CD4-positive, alpha-beta T cell treated with Interleukin-4 for 1 hour (primary cell): ENCODE data around the gene SAC3D1.

Experiments
- DNase-seq, 2 donors: peaks; one replicate each; pipeline ENCODE4 v3.0.0-alpha.2; 2020 to 2022

Gene SAC3D1

DNA sequence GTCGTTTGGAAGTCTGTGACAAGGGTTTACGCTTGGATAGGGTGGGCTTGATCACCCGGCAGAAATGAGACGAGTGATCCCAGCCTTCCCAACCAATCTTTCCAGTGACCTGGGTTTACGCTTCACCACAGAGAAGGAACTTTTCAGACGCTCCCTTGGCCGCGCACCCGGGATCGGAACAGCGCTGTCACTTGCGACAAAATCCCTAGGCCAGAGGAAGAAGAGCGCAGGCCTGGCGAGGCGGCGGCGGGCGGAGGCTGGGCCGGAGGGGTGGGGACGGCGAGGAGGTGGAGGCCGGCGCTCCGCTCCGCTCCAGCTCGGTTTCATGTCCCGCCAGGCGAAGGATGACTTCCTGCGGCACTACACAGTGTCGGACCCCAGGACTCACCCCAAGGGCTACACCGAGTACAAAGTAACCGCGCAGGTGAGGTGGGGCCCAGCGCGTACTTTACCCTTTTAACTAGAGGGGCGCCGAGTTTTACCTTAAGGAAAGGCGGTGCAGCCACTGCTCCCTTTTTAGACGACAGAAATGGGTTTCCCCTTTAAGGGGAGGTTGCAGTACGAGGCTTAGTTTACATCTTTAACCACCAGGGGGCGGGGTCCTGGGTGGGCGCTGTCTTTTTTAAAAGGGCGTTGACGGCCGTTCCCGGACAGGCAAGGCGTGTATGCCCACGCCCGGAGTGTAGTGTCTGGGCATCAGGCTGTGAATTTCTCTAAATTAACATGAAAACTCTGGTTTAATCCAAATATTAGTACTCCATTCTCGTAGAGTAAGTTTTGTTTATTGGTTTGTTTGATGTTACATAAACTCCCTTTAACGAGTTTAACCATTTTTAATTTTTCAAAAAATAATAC lies 13.6 kb upstream of the SAC3D1 start, which contains the start of gene SNX15:
SNX15 (plus strand) TSS at position 227 of the 855 bp plus-strand sequence; CDS start at position 326, 99 bp downstream.
- peak; percentile 92 to 96 for DNase-seq

DNA sequence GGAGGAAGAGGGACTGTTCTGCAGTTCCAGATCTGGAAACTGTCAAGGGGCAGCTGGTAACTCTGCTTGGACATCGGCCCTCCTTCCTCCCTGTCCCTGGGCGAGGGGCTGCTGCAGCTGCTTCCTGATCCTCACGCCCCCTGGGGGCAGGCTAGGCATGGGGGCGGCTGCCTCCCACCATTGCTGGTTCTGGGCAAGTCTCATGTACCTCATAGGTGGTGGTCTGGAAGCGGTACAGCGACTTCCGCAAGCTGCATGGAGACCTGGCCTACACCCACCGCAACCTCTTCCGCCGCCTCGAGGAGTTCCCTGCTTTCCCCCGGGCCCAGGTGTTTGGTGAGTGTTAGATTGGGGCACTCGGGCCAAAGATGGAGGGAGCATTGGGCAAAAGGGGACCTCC lies 8.8 kb upstream of the SAC3D1 start:
- DNase-seq: no peak

DNA sequence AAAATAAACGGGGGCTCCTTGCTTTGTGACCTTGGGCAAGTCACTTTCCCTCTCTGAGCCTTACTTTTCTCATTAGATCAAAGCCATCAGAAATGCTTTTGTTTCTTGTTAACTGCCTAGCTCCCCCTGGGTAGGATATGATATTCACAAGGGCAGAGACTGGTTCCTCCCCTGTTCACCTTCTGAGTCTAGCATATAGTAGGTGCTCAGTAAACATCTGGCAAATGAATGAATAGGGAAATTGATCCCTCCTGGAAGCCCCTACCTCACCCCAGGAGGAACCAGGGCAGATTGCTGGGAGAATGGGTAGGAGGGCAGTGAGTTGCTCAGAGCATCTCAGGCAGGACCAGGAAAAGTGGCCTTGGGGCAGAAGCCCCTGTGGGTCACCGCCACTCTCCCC lies 6.6 kb upstream of the SAC3D1 start:
- no peak for DNase-seq

DNA sequence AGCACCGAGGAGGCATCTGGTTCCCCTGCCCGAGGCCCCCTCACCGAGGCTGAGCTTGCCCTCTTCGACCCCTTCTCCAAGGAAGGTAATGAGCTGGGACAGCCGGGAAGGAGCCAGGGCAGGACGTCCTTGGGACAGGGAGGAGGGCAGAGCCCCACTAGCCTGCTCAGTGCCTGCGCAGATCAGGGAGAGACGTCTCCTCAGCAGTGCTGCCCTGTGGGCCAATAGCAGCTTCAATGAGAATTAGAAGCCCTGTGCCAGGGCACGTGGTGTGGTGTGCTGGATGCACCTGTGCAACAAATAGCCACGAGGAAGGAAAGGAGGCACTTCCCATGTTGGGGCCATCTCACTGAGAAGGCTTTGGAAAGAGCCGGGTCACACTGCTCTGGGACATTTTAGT lies 5.4 kb upstream of the SAC3D1 start:
- DNase-seq: no peak

DNA sequence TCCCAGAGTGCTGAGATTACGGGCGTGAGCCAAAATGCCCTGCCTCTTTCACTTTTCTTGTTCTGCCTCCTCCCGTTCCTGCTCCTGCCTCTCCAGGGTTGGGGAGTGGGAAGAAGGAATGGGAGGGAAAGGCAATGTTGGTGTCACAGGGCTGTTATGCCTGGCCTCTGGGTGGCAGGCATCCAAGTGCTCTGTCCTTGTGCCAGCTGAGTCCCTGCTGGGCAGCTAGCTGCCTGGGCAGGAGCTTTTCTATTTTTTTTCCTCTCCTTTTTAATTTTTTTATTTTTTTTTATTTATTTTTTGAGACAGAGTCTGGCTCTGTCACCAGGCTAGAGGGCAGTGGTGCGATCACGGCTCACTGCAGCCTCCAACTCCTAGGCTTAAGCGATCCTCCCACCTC lies 4.1 kb upstream of the SAC3D1 start:
- no peak for DNase-seq

- DNase-seq: no peak
These were observed 527 bp upstream of the SAC3D1 start for GRCh38 chr11:65040520-65040846.

GRCh38 chr11:65042891-65043290 lies 1.9 kb downstream of the SAC3D1 start:
- no peak for DNase-seq

GRCh38 chr11:65043881-65044501 lies 3.0 kb downstream of the SAC3D1 start:
- DNase-seq: peak in 1 of 2 donors; percentile 37

- no peak for DNase-seq
These were observed 4.1 kb downstream of the SAC3D1 start for GRCh38 chr11:65045061-65045460.

DNA sequence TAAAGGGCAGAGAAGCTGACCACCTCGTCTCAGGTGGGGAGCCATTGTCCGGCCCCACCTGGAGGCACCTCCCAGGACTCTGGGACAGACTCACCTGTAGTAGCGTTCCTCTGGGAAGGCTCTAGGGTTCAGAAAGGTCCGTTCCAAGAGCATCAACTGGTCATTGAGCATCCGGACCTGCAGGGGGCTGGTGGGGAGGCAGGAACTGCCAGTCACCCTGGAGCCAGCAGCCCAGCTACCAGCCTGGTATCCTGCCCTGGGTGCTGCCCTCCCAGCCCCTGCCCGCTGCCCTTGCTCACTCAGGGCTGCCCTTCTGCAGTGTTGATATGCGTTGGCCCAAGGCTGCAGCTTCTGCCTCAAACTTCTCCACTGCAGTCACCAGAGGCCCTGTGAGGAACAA lies 4.7 kb downstream of the SAC3D1 start:
- no peak for DNase-seq

- peak in 1 of 2 donors; percentile 21 for DNase-seq
These were observed 6.8 kb downstream of the SAC3D1 start for GRCh38 chr11:65047581-65048422.

GRCh38 chr11:65051398-65051858 lies 10.4 kb downstream of the SAC3D1 start:
- no peak for DNase-seq

DNA sequence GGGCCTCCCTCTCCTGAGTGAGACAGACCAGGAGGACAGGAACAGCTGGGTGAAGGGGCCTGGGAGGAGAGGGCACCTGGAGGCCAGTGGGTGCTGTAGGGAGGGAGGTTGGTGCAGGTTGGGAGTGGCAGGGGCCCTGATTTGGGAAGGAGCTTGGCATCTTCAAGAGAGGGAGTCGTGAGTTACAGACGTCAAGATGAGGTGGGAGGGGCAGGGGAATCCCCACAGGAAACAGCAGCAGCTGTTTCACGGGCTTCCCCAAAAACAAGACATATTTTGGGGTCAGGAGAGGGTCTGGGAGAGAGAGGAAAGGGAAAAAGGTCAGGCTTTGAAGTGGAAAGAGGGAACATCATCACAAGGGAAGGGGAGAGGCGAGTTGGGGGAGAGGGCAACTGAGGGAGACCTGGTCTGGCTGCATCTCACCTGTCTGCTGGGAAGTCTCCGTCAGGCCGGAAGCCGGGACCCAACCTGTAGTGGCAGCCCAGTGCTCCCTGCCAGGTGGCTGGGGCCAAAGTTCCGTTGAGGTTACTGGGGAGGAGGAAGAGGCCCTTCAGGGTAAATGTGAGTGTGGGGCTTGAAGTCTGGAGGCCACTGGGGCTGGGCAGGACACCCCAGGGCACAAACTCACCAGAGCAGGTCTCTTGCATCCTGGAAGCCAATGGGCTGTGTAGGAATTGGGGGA lies 13.0 kb downstream of the SAC3D1 start:
- peak; percentile 20 to 38 for DNase-seq

- no peak for DNase-seq
These were observed 14.5 kb downstream of the SAC3D1 start for GRCh38 chr11:65055538-65055937.

GRCh38 chr11:65056999-65057398 lies 16.0 kb downstream of the SAC3D1 start:
- no peak for DNase-seq

DNA sequence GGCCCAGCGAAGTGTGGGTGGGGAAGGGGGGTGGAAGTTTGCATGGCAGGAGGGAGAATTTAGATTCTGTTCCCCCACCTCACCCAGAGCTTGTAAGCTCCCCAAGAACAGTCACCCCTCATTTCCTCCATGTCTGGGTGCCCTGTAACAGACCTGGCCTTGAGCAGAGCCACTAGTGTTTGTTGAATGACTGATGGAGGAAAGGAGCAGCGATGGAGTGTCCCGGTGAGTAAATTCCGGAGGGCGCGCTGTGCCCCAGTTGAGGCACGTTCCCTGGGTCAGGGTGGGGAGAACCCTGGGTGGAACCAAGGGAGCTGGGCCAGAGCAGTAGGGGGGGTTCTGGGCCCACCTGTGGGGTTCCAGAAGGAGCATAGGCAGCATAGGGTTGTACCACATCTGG lies 16.5 kb downstream of the SAC3D1 start:
- no peak for DNase-seq

DNA sequence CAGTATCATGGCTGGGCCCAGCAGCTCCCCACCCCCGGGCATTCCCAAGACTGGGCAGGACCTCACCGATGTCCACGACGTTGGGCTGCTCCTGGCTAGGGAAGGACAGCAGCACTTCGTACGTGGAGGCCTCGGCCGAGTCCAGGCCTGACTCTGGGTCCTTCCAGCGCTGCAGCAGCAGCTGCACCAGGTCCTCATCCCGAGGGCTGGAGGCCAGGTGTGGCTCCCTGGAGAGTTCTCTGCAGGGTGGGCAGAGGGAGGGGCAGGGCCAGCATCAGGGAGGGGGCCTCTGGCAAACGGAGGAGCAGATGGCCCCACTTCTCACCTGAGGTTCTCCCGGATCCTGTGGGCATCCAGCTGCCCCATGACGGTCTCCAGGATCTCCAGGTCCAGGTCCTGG lies 17.0 kb downstream of the SAC3D1 start:
- DNase-seq: no peak

DNA sequence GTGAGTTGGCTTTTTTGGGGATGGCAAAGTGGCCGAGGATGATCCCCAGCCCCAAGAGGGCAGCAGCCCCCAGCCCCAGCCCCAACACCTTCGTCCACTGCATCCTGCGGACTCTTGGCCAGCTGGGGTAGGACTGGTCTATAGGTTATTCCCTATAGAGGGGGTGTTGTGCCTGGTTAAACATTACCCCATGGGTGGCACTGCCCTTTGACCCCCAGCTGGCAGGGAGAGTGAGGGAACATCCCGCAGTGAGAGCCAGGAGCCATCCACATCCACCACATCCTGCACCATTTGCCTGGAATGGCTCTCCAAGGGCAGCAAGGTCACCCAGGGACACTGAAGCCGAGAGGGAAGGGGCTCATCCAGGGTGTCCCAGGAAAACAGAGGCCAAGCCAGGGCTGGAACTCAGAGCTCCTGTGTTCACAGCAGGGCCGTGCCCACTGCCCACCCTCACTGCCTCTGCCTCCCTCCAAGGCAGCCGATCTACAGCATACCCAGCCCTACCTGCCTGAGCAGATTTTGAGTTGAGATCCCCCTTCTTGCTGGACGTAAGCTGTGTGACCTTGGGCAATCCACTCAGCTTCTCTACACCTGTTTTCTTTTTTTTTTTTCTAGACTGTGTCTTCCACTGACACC lies 17.5 kb downstream of the SAC3D1 start, which contains the start of gene NAALADL1:
NAALADL1 (minus strand) TSS at position 135 of the 636 bp plus-strand sequence; CDS start at position 103, 32 bp downstream.
- DNase-seq: no peak

DNA sequence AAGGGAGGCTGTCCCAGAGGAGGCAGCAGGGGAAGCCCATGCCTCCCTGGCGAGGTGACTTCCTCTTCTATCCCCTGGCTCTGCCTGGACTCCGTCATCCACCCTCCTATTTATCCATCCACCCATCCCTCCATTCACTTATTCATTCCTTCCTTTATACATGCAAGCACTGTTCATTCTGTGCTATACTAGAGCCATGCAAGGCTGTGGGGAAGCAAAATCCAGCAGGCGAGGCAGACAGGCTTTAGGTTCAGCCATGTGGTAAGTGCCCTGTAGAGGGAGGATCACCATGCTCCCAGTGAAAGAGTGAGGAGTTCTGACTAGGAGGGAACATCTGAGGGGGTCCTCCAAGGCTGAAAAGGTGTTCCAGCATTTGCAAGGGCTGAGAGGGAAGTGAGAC lies 18.5 kb downstream of the SAC3D1 start:
- no peak for DNase-seq

- DNase-seq: no peak
These were observed 19.2 kb downstream of the SAC3D1 start for GRCh38 chr11:65059959-65060824.

- no peak for DNase-seq
These were observed 20.0 kb downstream of the SAC3D1 start for GRCh38 chr11:65060913-65061408.
